OCI-LY3 (cell line): Measurements from ENCODE around the gene DCUN1D3.

ENCODE experiments used
- CTCF ChIP-seq: fragments of 200-600, 300-600 bp; sonication (generic); IDR thresholded peaks from 2 replicates; pipeline ENCODE4 v1.5.1; 2014; ENCODE audit warnings: antibody characterized with exemption, low read length, low read depth
- EZH2phosphoT487 ChIP-seq: fragments of 200-600 bp; shearing (Covaris generic); IDR thresholded peaks from 2 replicates; pipeline ENCODE4 v1.6.1; 2018; ENCODE audit warnings: antibody characterized with exemption, mixed run types, low read depth

GRCh38 chr16:20904507-20905081 lies 4.4 kb upstream of the DCUN1D3 start:
- peak; percentile 92 for TF ChIP-seq EZH2phosphoT487
- TF ChIP-seq CTCF, result no peak; the same call in 1 of the 2 replicates
